ENCODE data around the gene PON3.

DNA sequence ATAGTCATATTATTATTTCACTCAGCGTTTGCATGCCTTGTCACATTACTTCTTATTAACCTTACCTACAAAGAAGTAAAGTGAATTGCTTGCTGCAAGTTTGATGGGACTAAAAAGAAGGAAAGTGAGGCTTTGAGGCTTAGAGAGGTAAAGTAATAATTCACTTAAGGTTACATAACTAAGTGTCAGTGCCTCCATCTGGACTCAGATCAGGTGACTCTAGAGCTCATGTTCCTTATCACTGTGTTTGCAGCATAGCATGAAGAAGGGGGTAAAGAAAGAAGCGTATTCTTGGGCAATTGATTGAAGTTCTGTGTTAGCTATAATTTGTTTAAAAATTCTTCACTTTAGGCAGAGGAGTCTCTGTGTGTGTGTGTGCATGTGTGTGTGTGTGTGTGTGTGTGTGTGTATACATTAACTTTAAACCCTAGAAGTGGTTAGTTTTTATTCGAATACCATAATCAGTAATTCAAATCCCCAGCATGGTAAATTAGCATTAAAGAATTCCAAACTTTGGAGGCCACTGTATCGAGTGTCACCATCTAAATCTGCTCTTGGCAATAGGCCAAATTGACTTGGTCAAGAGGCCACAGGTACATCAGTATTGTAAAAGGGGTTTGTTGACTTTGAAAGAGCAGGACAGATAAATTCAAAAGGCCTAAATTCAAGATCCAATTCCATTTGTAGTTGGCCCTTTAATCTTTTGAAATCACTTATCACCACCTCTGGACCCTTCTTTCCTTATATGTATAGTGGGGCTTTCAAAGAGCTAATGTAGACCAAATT, 2.2 kb upstream of the PON3 start:
- TF ChIP-seq CTCF (IDR thresholded peaks at IDR 0.05): no peak
- no peak for TF ChIP-seq POLR2A (IDR thresholded peaks at IDR 0.05)
